GM13976 (cell line): ENCODE measurements around the gene A4GALT.

Experiments
- DNase-seq: peaks from one replicate; pipeline ENCODE4 v3.0.0; 2012; ENCODE audit warnings: low spot score
- in situ Hi-C: fragments of 300-500 bp; cut with MboI; formaldehyde crosslinking; loops from one replicate; pipeline ENCODE4 v1.12.0; 2022; ENCODE audit warnings: low sequenced_read_pairs, mixed read lengths, inconsistent platforms; ENCODE audit not compliant: unreplicated experiment
- TF ChIP-seq, protein P1 (sequence below): IDR thresholded peaks from 2 replicates; pipeline ENCODE4 v1.5.1; 2012; ENCODE audit warnings: borderline replicate concordance, mild to moderate bottlenecking; ENCODE audit not compliant: insufficient read depth; ENCODE audit errors: extremely low read depth, missing control alignments, control extremely low read depth

The A4GALT gene

DNA sequence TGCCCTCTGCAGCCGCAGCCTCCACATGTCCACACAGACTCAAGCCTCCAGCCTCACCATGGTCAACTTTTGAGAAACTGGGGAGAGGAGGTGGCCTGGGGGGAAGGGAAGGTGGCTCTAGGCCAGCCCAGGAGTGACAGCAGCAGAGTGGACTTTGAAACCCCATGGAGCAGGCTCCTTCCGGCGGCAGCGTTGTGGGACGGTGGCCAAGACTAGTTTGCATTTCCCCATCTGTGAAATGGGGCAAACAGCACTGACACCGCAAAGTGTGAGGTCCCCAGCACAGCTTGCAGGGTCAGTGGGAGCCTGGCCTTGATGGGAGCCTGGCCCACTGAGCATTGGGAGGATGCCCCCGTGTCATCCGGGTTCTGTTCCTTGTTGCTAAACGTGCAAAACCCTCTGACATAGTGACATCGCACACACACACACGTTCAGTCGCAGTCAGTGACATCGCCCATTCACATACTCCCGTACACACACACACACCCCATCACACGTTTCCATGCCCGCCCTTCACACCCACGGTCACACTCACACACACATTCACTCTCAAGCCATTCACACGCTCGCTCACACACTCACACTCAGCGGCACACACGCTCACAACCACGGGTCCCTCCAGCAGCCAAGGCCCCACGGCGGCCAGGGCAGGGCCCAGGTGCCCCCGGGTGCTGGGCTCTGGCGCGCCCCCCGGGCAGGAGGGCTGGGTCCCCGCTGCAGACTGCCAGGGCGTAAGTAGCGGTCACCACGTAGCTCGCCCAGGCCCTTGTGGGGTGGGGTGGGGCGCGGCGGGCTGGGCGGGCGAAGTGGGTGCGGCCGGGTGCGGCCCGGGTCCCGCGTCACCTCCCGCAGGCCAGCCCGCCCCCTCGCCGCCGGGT, 72.1 kb downstream of the A4GALT start:
- TF ChIP-seq, protein P1, sequence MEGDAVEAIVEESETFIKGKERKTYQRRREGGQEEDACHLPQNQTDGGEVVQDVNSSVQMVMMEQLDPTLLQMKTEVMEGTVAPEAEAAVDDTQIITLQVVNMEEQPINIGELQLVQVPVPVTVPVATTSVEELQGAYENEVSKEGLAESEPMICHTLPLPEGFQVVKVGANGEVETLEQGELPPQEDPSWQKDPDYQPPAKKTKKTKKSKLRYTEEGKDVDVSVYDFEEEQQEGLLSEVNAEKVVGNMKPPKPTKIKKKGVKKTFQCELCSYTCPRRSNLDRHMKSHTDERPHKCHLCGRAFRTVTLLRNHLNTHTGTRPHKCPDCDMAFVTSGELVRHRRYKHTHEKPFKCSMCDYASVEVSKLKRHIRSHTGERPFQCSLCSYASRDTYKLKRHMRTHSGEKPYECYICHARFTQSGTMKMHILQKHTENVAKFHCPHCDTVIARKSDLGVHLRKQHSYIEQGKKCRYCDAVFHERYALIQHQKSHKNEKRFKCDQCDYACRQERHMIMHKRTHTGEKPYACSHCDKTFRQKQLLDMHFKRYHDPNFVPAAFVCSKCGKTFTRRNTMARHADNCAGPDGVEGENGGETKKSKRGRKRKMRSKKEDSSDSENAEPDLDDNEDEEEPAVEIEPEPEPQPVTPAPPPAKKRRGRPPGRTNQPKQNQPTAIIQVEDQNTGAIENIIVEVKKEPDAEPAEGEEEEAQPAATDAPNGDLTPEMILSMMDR: no peak
- peak; percentile 75 for DNase-seq
- in situ Hi-C loops: no loop called here

DNA sequence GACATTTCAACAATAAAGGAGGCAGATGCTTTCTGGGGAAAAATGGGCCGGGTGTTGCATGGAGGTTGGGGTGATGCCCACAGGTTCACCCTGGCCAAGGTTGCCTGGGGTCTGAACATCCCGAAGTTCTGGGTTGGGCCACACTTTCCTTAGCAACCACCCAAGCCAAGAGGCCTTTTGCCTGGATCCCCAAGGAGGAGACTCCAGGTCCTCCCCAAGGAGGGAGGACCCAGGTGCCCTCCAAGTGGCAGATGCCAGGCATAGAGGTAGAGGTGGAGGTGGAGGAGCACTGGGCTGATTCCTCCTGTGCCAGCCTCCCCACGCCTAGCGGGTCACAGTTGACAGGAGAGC, 72.7 kb downstream of the A4GALT start:
- TF ChIP-seq, protein P1: no peak
- DNase-seq: no peak
- in situ Hi-C loops: no loop called here

DNA sequence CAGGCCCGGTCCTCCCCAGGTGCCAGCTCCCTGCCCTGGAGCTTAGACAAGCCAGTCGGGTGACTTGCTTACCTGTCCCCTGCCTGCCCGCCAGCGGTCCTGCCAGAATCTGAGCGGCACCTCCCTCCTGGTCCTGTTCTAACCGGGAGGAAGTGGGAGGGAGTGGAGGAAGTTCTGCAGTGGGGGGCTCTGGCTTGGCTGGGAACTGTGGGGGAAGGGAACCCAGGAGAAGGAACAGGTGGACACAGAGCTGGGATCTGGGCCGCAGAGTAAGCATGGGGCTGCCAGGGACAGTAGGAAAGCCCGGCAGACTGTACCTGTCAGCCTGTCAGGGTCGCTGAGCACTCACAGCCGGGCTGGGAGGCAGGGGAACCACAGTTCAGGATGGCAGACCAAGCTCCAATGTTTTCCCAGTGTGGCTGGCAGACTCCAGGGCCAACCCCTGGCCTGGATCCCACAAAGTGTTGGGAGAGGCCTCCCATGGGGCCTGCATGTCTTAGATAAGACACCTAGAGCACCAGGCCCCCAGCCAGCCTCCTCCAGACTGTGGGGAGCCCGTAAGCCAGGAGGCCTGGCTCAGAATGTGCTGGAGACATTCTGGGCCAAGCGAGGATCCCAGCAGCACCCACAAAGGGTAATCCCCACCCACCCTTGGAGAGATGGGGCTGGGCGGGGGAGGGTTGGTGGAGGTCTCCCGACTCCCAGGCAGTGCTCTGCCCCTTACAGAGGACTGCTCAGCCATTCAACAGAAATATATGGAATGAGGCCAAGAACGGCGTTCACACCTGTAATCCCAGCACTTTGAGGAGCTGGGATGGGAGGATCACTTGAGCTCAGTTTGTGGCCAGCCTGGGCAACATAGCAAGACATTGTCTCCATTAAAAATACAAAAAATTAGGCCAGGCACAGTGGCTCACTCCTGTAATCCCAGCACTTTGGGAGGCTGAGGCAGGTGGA, 73.8 kb downstream of the A4GALT start:
- in situ Hi-C loops: no loop called here
- no peak for DNase-seq
- TF ChIP-seq, protein P1: no peak

DNA sequence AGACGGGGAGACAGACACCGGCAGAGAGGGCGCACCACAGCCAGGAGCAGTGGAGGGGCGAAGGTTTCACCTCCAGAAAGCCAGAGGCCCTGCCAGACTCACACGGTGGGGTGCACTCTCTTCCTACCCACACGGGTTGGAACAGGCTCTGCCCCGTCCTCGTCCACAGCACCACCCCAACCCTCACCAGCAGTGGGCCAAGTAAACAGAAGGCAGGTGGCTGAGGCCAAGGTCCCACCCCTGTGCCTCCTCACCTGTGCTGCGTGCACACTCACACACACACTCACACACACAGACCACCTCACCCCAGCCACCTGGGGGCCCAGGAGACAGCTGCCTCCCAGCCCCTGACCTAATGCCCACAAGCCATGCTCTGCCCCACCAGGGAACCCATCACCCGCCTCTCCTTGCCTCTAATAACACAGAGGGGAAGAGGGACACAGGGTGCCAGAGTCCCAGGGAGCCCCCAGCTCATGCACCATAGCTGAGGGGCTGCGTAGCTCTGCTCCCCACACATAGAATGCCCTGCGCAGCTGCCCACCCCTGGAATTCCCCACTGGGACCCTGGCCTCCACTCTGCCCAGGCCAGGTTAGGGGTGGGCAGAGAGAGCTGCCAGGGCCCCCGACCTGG, 74.6 kb downstream of the A4GALT start:
- TF ChIP-seq, protein P1: no peak
- in situ Hi-C loops: no loop called here
- DNase-seq: no peak

DNA sequence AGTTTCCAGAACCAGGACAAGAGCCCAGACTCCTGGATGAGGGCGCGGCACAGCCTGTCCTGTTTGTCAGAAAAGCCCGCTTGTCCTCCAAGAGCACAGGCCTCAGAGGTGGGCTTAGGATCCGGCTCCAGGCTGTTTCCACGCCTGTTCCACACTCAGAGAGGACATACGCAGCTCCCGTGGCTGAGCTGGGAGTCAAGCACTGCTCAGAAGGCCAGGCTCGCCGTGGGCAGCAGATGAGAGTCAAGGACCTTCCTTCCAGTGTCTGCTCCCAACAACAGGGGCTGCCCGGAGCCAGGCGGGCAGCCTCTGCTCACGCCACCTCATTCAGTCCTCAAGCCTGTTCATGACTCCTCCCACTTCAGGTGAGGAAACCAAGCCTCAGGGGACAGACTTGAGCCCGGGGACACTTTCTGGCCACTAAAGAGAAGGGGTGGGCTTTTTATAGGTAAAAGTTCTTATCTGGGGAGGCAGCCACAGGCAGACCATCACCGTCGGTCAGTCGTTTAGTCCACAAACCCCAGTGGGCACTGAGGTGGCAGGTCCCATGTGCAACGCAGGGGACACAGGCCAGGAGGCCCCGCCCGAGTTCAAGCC, 75.2 kb downstream of the A4GALT start:
- TF ChIP-seq, protein P1: no peak
- in situ Hi-C loops: no loop called here
- no peak for DNase-seq

DNA sequence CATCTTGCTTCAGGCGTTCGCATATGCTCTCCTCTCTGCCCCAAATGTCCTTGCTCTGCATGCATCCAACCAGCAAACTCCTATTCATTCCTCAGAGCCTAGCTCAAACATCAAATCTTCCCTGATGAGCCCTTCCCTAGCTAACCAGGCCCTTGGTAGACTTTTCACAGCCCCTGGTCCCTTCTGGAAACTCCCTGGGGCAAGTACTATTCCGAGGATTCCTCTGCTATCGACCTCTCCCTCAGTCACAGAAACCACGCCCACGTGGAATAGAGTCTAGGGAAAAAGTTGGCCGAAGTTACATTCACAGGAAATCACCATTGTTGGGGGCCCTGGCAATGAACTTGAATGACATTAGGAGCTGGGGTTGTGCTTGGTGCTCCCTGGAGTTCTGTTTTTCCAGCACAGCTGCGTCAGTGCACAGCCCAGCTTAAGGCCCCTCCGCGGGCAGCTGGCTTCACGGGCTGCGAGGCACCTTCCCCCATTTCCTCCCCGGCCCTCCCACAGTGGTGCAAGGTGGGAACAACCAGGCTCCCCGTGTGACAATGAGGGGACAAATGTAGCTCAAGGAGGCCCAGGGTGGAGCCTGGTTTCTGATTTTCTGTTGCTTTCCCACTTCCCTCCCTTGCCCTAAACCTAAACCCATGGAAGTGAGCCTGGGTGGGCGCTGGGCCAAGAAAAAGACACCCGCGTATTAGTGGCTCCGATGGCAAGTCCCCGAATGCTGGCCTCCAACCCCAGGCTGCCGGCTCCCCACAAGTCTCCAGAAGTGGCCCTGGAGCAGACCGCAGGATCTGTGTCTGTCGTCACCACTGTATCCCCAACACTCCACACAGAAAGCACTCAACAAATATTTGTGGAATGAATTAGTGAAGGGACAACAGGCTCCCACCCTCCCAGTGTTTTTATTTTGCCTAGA, 76.0 kb downstream of the A4GALT start:
- TF ChIP-seq, protein P1: no peak
- DNase-seq: no peak
- in situ Hi-C loops: no loop called here
